ENCODE results near the gene RXRA. TPM values are rescaled to one million over a fixed set of nuclear protein-coding genes. Genes with fewer than 3 reads are reported as not detected.

Gene RXRA
- total RNA-seq, 4 donors from 2014 or later, result 27.3 to 70.5 (median 58.6) TPM

DNA sequence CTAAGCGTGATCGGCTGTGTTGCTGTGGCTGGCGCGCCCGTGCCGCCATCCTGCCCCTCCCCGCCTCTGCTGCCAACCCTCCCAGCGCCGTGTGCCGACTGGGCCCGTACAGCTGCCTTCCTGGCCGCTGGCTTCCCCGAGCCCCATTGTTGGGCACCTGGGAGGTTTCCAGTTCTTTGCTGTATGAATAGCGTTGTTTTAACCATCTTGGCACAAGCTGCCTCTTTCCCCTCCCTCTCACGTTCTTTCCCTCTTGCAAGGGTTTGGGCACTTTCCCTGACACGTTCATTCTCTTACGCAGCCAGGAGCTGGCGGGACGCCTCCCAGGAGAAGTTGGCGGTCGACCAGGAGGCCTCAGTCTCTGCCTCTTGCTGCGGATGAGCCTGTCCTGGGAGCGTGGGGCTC, 43.1 kb upstream of the RXRA start:
- WGBS, 2 donors (ENCODE audit: low coverage in 1 of 2), result 0 to 19% methylated on average over 5 to 16 of the region's 23 CpGs
- Histone ChIP-seq H3K9me3 (no peaks in the 10 kb centered on the region), H3K27ac (peak overlapping the region in 1 of 4 donors; percentile 62), H3K4me1 (peaks cover 11 to 14% (median 12%) of the 10 kb centered on the region in 4 donors), H3K4me3 (no peak overlapping the region), H3K36me3 (no peaks in the 10 kb centered on the region), H3K27me3 (no peaks in the 10 kb centered on the region)
- TF ChIP-seq EP300 (IDR thresholded peaks at IDR 0.05; ENCODE audit: low read depth), result no peak
- TF ChIP-seq POLR2AphosphoS5 (IDR thresholded peaks at IDR 0.05), result peak in 1 of 3 donors; percentile 53
- peak; percentile 71 for DNase-seq
- in situ Hi-C loops (cut with MboI; ENCODE audit: low pct_ligation_motif_present in 1 of 4, low pct_unique_long_range_greater_than_20kb in 1 of 4, low sequenced_read_pairs in 3 of 4) (no loop called here), intact Hi-C loops (cut with DNase I; ENCODE audit: low total_unique reads) (no loop called here)

DNA sequence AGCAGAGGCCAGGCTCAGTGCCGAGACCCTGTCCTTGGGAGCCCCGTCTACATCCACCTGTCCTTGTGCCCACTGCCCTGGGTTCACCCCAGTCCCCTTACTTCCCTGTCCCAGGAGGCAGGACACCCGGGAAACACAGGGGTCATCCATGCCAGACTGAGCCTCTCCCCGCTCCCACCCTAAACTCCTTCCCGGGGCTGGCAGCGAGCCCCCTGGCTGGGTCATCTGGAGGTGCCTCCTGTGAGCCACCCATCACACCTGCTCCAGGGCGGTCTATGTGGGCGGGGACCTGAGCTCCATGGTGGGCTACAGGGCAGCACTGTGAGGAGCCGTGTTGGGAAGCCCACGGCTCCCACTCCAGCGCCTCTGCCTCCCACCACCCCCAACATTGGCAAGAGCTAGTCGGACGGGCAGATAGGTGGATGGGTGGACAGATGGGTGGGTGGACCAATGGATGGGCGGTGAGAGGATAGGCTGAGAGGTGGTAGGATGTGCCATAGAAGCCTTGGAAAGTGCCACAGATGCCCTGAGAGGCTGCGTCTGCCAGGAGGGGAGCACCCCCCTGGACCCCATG, 42.5 kb upstream of the RXRA start:
- TF ChIP-seq EP300 (IDR thresholded peaks at IDR 0.05; ENCODE audit: low read depth), result no peak
- TF ChIP-seq POLR2AphosphoS5 (IDR thresholded peaks at IDR 0.05), result no peak
- TF ChIP-seq, protein P1, sequence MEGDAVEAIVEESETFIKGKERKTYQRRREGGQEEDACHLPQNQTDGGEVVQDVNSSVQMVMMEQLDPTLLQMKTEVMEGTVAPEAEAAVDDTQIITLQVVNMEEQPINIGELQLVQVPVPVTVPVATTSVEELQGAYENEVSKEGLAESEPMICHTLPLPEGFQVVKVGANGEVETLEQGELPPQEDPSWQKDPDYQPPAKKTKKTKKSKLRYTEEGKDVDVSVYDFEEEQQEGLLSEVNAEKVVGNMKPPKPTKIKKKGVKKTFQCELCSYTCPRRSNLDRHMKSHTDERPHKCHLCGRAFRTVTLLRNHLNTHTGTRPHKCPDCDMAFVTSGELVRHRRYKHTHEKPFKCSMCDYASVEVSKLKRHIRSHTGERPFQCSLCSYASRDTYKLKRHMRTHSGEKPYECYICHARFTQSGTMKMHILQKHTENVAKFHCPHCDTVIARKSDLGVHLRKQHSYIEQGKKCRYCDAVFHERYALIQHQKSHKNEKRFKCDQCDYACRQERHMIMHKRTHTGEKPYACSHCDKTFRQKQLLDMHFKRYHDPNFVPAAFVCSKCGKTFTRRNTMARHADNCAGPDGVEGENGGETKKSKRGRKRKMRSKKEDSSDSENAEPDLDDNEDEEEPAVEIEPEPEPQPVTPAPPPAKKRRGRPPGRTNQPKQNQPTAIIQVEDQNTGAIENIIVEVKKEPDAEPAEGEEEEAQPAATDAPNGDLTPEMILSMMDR (IDR thresholded peaks at IDR 0.05), result no peak
- no peak for TF ChIP-seq POLR2A (IDR thresholded peaks at IDR 0.05)
- no peak for DNase-seq
- Histone ChIP-seq H3K27ac (peak overlapping the region in 1 of 4 donors; percentile 62), H3K36me3 (no peaks in the 10 kb centered on the region), H3K4me1 (peaks cover 11 to 14% (median 12%) of the 10 kb centered on the region in 4 donors), H3K4me3 (no peak overlapping the region), H3K27me3 (no peaks in the 10 kb centered on the region), H3K9me3 (no peaks in the 10 kb centered on the region)
- in situ Hi-C loops (cut with MboI; ENCODE audit: low pct_ligation_motif_present in 1 of 4, low pct_unique_long_range_greater_than_20kb in 1 of 4, low sequenced_read_pairs in 3 of 4), result no loop called here
- 68 to 82% methylated on average over 5 to 15 of the region's 15 CpGs for WGBS, 2 donors (ENCODE audit: low coverage in 1 of 2)
- intact Hi-C loops (cut with DNase I; ENCODE audit: low total_unique reads), result no loop called here

DNA sequence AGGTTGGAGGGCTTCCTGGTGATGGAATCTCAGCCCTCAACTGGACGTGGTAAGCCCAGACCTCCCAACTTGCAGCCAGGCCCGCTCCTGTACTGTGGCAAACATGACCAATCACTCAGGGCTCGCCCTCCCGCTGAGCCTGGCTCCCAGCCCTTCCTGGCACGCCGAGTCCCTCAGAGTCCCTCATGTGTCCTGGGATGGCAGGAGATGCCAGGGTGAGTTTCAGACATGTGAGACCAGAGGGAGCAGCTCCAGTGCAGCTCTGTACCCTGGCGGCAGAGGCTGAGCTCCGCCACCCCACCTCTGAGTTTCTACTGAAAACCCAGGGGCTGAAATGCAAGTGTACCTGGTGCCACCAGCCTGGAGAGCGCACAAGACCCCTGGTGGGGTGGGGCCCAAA, 42.0 kb upstream of the RXRA start:
- Histone ChIP-seq H3K36me3 (no peaks in the 10 kb centered on the region), H3K4me1 (peaks cover 11 to 14% (median 12%) of the 10 kb centered on the region in 4 donors), H3K27ac (no peak overlapping the region), H3K4me3 (no peak overlapping the region), H3K27me3 (no peaks in the 10 kb centered on the region), H3K9me3 (no peaks in the 10 kb centered on the region)
- DNase-seq, result no peak
- intact Hi-C loops (cut with DNase I; ENCODE audit: low total_unique reads), result no loop called here
- in situ Hi-C loops (cut with MboI; ENCODE audit: low pct_ligation_motif_present in 1 of 4, low pct_unique_long_range_greater_than_20kb in 1 of 4, low sequenced_read_pairs in 3 of 4), result no loop called here
- TF ChIP-seq POLR2AphosphoS5 (IDR thresholded peaks at IDR 0.05) (no peak), EP300 (IDR thresholded peaks at IDR 0.05; ENCODE audit: low read depth) (no peak), POLR2A (IDR thresholded peaks at IDR 0.05) (no peak)
- TF ChIP-seq, protein P1 (IDR thresholded peaks at IDR 0.05), result no peak
- WGBS, 2 donors (ENCODE audit: low coverage in 1 of 2), result 75% methylated on average over 9 of the region's 9 CpGs; no CpG with 5 or more reads in 1 of the 2 donors

DNA sequence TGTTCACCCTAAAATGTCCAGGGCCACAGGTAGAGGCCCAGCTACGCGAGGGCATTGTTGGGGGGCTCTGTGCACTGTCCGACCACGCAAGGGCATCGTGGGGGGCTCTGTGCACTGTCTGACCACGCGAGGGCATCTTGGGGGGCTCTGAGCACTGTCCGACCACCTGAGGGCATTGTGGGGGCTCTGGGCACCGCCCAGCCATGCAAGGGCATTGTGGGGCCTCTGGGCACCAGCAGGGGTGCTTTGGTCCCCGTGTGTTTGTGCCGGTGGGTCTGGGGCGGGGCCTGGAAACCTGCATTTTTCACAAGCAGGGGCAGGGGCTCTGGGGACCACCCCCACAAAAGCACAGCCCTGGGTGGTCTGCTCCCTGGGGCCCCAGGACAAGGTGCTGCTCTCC, 41.5 kb upstream of the RXRA start:
- Histone ChIP-seq H3K9me3 (no peaks in the 10 kb centered on the region), H3K4me3 (no peak overlapping the region), H3K27me3 (no peaks in the 10 kb centered on the region), H3K27ac (no peak overlapping the region), H3K36me3 (no peaks in the 10 kb centered on the region), H3K4me1 (peaks cover 11 to 14% (median 12%) of the 10 kb centered on the region in 4 donors)
- TF ChIP-seq, protein P1 (IDR thresholded peaks at IDR 0.05), result no peak
- TF ChIP-seq EP300 (IDR thresholded peaks at IDR 0.05; ENCODE audit: low read depth) (no peak), POLR2A (IDR thresholded peaks at IDR 0.05) (no peak), POLR2AphosphoS5 (IDR thresholded peaks at IDR 0.05) (no peak)
- intact Hi-C loops (cut with DNase I; ENCODE audit: low total_unique reads), result no loop called here
- 89% methylated on average over 11 of the region's 12 CpGs; no CpG with 5 or more reads in 1 of the 2 donors for WGBS, 2 donors (ENCODE audit: low coverage in 1 of 2)
- no peak for DNase-seq
- in situ Hi-C loops (cut with MboI; ENCODE audit: low pct_ligation_motif_present in 1 of 4, low pct_unique_long_range_greater_than_20kb in 1 of 4, low sequenced_read_pairs in 3 of 4), result no loop called here

Measured in transverse colon (tissue), 4 donors.